ENCODE results near the gene SPECC1L.

The SPECC1L gene

GRCh38 chr22:24326266-24326665, 55.6 kb downstream of the SPECC1L start:
- no peak for DNase-seq

GRCh38 chr22:24327832-24328231, 57.2 kb downstream of the SPECC1L start:
- DNase-seq, result no peak

- DNase-seq, result no peak
Observed at GRCh38 chr22:24329453-24329852, 58.8 kb downstream of the SPECC1L start.

- no peak for DNase-seq
Observed at GRCh38 chr22:24330636-24331035, 60.0 kb downstream of the SPECC1L start.

- DNase-seq, result no peak
Observed at GRCh38 chr22:24331468-24332440, 61.1 kb downstream of the SPECC1L start.

GRCh38 chr22:24333301-24333700, 62.7 kb downstream of the SPECC1L start:
- DNase-seq, result no peak

- DNase-seq, result no peak
Observed at GRCh38 chr22:24335496-24335895, 64.9 kb downstream of the SPECC1L start.

GRCh38 chr22:24337894-24338645, 67.4 kb downstream of the SPECC1L start:
- DNase-seq, result no peak

GRCh38 chr22:24338726-24339451, 68.3 kb downstream of the SPECC1L start:
- no peak for DNase-seq

- no peak for DNase-seq
Observed at GRCh38 chr22:24339452-24339747, 68.8 kb downstream of the SPECC1L start.

GRCh38 chr22:24341627-24342026, 71.0 kb downstream of the SPECC1L start:
- DNase-seq, result no peak

GRCh38 chr22:24350627-24351026, 80.0 kb downstream of the SPECC1L start:
- no peak for DNase-seq

- no peak for DNase-seq
Observed at GRCh38 chr22:24353121-24353520, 82.5 kb downstream of the SPECC1L start.

- no peak for DNase-seq
Observed at GRCh38 chr22:24355574-24355973, 84.9 kb downstream of the SPECC1L start.

- DNase-seq, result no peak
Observed at GRCh38 chr22:24357547-24357946, 86.9 kb downstream of the SPECC1L start.

GRCh38 chr22:24358105-24358836, 87.6 kb downstream of the SPECC1L start:
- no peak for DNase-seq

GRCh38 chr22:24359452-24360120, 89.0 kb downstream of the SPECC1L start:
- no peak for DNase-seq

GRCh38 chr22:24361976-24362646, 91.5 kb downstream of the SPECC1L start:
- no peak for DNase-seq

GRCh38 chr22:24363243-24363642, 92.6 kb downstream of the SPECC1L start:
- no peak for DNase-seq

- no peak for DNase-seq
Observed at GRCh38 chr22:24366701-24367100, 96.1 kb downstream of the SPECC1L start.

- DNase-seq, result no peak
Observed at GRCh38 chr22:24367841-24368240, 97.2 kb downstream of the SPECC1L start.

GRCh38 chr22:24370401-24370800, 99.8 kb downstream of the SPECC1L start:
- DNase-seq, result no peak

Data from stimulated activated CD4-positive, alpha-beta T cell treated with anti-CD3 and anti-CD28 coated beads, Interleukin-4, amount 100 ng/mL, for 1 hour (primary cell).